ENCODE data around the gene CPT2. TPM values are rescaled to one million over a fixed set of nuclear protein-coding genes. Genes with fewer than 3 reads are reported as not detected.

Gene CPT2
- total and polyA plus RNA-seq, 2 of the 4 experiments (the other 2 are of a cell fraction), result 15.8 to 16.0 TPM

DNA sequence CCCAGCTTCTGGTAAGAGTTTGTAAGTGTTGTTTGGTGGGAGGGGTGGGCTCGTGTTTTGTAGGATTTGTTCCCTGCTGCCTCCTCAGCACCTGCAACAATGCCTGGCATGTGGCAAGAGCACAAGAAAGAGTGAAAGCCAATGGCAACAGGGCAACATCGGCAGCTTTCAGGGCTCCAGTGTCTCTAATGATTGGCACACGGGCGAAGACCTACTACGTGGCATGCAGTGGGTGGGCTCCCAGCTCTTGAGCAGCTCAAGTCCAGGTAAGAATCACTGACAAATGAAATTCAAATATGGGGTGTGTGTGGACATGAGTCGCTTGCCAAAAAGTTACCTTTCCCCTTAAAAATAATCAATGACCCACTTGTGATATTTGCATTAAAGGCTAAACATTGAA, 30.3 kb upstream of the CPT2 start:
- 0 out of 2 replicates have a peak, but pooled peaks cover 2% of the 10 kb centered on the region for H3K4me1 ChIP-seq (ENCODE audit: control insufficient read depth, insufficient read depth, low read length)
- H4K91ac ChIP-seq (ENCODE audit: insufficient read depth, low read depth, low read length), result no peak overlapping the region
- H2AK9ac ChIP-seq (replicated peaks; ENCODE audit: low read depth, low read length, poor library complexity), result no peak overlapping the region
- H2AFZ ChIP-seq (replicated peaks; ENCODE audit: low read length, poor library complexity), result no peak overlapping the region
- 0 out of 2 replicates have a peak, but pooled peaks cover 3% of the 10 kb centered on the region for H3K9me1 ChIP-seq (ENCODE audit: insufficient read depth, low read length)
- no peak overlapping the region for H3K14ac ChIP-seq (replicated peaks; ENCODE audit: low read depth, low read length)
- no peaks in the 10 kb centered on the region for H3K36me3 ChIP-seq (ENCODE audit: control insufficient read depth, insufficient read depth, low read length)
- H3K9me3 ChIP-seq (ENCODE audit: control insufficient read depth, insufficient read depth, low read length), result no peaks in the 10 kb centered on the region
- no peak overlapping the region; the same call in 2 of the 3 replicates for H2BK15ac ChIP-seq (ENCODE audit: low read depth, low read length)
- DNase-seq, result no peak
- no peak overlapping the region for H3K56ac ChIP-seq (ENCODE audit: extremely low read depth, insufficient read depth, low read length)
- no peaks in the 10 kb centered on the region for H4K20me1 ChIP-seq (ENCODE audit: insufficient read depth, low read length)
- no peaks in the 10 kb centered on the region for H3K27me3 ChIP-seq (ENCODE audit: control insufficient read depth, insufficient read depth, low read length)
- no peak overlapping the region for H3K23ac ChIP-seq (ENCODE audit: low read depth, low read length)
- H3K4me2 ChIP-seq (ENCODE audit: low read depth, low read length), result no peak overlapping the region
- no peak overlapping the region for H3K27ac ChIP-seq (ENCODE audit: insufficient read depth, low read length)
- H2AK5ac ChIP-seq (ENCODE audit: low read depth, low read length), result peak overlapping the region; percentile 78
- 62% methylated on average over 2 of the region's 6 CpGs; no CpG with 5 or more reads in 1 of the 2 experiments for WGBS, 2 experiments (ENCODE audit: extremely low coverage in 2 of 2, insufficient read length in 1 of 2)
- no peak overlapping the region for H2BK5ac ChIP-seq (ENCODE audit: low read depth, low read length, poor library complexity, severe bottlenecking)
- no peak overlapping the region for H3K9ac ChIP-seq (ENCODE audit: low read depth, low read length)
- TF ChIP-seq FOS (IDR thresholded peaks at IDR 0.05; ENCODE audit: low read depth, low read length), result no peak
- no peak for TF ChIP-seq MAFK (IDR thresholded peaks at IDR 0.05; ENCODE audit: low read depth, low read length)
- TF ChIP-seq CHD1 (IDR thresholded peaks at IDR 0.05; ENCODE audit: low read depth, low read length), result no peak
- no peak for TF ChIP-seq RAD21 (IDR thresholded peaks at IDR 0.05; ENCODE audit: low read length)
- no peak for TF ChIP-seq MAZ (IDR thresholded peaks at IDR 0.05; ENCODE audit: borderline replicate concordance, low read depth, low read length)
- no peak for TF ChIP-seq CEBPB (IDR thresholded peaks at IDR 0.05; ENCODE audit: low read depth, low read length)
- TF ChIP-seq, protein P1, sequence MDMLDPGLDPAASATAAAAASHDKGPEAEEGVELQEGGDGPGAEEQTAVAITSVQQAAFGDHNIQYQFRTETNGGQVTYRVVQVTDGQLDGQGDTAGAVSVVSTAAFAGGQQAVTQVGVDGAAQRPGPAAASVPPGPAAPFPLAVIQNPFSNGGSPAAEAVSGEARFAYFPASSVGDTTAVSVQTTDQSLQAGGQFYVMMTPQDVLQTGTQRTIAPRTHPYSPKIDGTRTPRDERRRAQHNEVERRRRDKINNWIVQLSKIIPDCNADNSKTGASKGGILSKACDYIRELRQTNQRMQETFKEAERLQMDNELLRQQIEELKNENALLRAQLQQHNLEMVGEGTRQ (IDR thresholded peaks at IDR 0.05; ENCODE audit: low read depth, low read length), result no peak
- TF ChIP-seq POLR2A (IDR thresholded peaks at IDR 0.05; ENCODE audit: low read depth, low read length), result no peak
- no peak for TF ChIP-seq RFX5 (IDR thresholded peaks at IDR 0.05; ENCODE audit: low read depth, low read length)
- no peak for TF ChIP-seq ELK1 (IDR thresholded peaks at IDR 0.05; ENCODE audit: borderline replicate concordance, low read depth, low read length)
- TF ChIP-seq RCOR1 (IDR thresholded peaks at IDR 0.05; ENCODE audit: insufficient replicate concordance, low read length), result no peak
- TF ChIP-seq NFE2L2 (IDR thresholded peaks at IDR 0.05; ENCODE audit: low read depth, low read length), result no peak
- TF ChIP-seq, protein P2, sequence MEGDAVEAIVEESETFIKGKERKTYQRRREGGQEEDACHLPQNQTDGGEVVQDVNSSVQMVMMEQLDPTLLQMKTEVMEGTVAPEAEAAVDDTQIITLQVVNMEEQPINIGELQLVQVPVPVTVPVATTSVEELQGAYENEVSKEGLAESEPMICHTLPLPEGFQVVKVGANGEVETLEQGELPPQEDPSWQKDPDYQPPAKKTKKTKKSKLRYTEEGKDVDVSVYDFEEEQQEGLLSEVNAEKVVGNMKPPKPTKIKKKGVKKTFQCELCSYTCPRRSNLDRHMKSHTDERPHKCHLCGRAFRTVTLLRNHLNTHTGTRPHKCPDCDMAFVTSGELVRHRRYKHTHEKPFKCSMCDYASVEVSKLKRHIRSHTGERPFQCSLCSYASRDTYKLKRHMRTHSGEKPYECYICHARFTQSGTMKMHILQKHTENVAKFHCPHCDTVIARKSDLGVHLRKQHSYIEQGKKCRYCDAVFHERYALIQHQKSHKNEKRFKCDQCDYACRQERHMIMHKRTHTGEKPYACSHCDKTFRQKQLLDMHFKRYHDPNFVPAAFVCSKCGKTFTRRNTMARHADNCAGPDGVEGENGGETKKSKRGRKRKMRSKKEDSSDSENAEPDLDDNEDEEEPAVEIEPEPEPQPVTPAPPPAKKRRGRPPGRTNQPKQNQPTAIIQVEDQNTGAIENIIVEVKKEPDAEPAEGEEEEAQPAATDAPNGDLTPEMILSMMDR (conservative IDR thresholded peaks at IDR 0.05; ENCODE audit: low read depth, low read length), result no peak
- no peak for TF ChIP-seq BHLHE40 (IDR thresholded peaks at IDR 0.05; ENCODE audit: low read depth, low read length)
- no peak for TF ChIP-seq SMC3 (IDR thresholded peaks at IDR 0.05; ENCODE audit: low read depth, low read length)
- TF ChIP-seq MXI1 (IDR thresholded peaks at IDR 0.05; ENCODE audit: borderline replicate concordance, low read depth, low read length), result no peak
- dilution Hi-C loops (cut with HindIII; ENCODE audit: low sequenced_read_pairs, unreplicated experiment), result no loop called here
- H4K8ac ChIP-seq (ENCODE audit: low read depth in 2 of 2, low read length in 2 of 2), result no peak overlapping the region
- H2BK120ac ChIP-seq (ENCODE audit: low read depth, low read length), result no peak overlapping the region
- CTCF ChIA-PET, result interaction anchor here (1.6 kb wide), 1 partner anchor 59 kb away, joined by 3 read pairs; no protein-coding TSS in a partner anchor
- H3K4me3 ChIP-seq (ENCODE audit: insufficient read depth, low read depth, low read length), result no peak overlapping the region
- H3K4ac ChIP-seq (ENCODE audit: low read depth, low read length), result peak overlapping the region; percentile 32; the same call in 1 of the 2 replicates
- intact Hi-C loops (cut with micrococcal nuclease), result no loop called here
- BruUV-seq (replicated peaks), result no TSS peak
- H2BK20ac ChIP-seq (ENCODE audit: low read depth, low read length), result no peak overlapping the region
- in situ Hi-C loops (cut with MboI; ENCODE audit: low sequenced_read_pairs), result no loop called here
- no peak overlapping the region for H3K18ac ChIP-seq (ENCODE audit: low read depth, low read length)
- no peaks in the 10 kb centered on the region for H3K79me1 ChIP-seq (ENCODE audit: low read depth in 1 of 2, low read length in 2 of 2)
- no peak overlapping the region for H4K5ac ChIP-seq (ENCODE audit: low read depth, low read length)
- no peak for ATAC-seq (ENCODE audit: low read depth)
- POLR2A ChIA-PET (ENCODE audit: unreplicated experiment), result no interaction called here
